Activated gamma-delta T cell treated with Interleukin-2 at 50 U/mL for 16 hours (primary cell): Measurements from ENCODE around the gene ZNF710.
"Not testable (repeated sequence)": the region's sequence is repeated elsewhere in the genome, so short reads cannot be mapped to it uniquely, and the experiment has no call there.

ENCODE experiments used
- DNase-seq: peaks from one replicate; pipeline ENCODE4 v3.0.0-alpha.2; 2020

Gene ZNF710

GRCh38 chr15:90108038-90108437 lies 106.9 kb downstream of the ZNF710 start:
- not testable (repeated sequence) for DNase-seq

GRCh38 chr15:90109163-90109751 lies 108.1 kb downstream of the ZNF710 start:
- DNase-seq = not testable (repeated sequence)

- DNase-seq = no peak
Measured at GRCh38 chr15:90113166-90113565, 112.0 kb downstream of the ZNF710 start.

GRCh38 chr15:90114451-90114901 lies 113.4 kb downstream of the ZNF710 start:
- DNase-seq = no peak

GRCh38 chr15:90115783-90116182 lies 114.7 kb downstream of the ZNF710 start:
- DNase-seq = no peak

- DNase-seq = no peak
Measured at GRCh38 chr15:90119367-90119766, 118.2 kb downstream of the ZNF710 start.

GRCh38 chr15:90121086-90121485 lies 120.0 kb downstream of the ZNF710 start:
- no peak for DNase-seq

- no peak for DNase-seq
Measured at GRCh38 chr15:90124507-90124906, 123.4 kb downstream of the ZNF710 start.

- no peak for DNase-seq
Measured at GRCh38 chr15:90126022-90126421, 124.9 kb downstream of the ZNF710 start.

- DNase-seq = no peak
Measured at GRCh38 chr15:90126596-90127435, 125.7 kb downstream of the ZNF710 start.

GRCh38 chr15:90130291-90130690 lies 129.2 kb downstream of the ZNF710 start:
- DNase-seq = no peak
